GM12892 (cell line): ENCODE results near the gene KCNQ1OT1.

ENCODE experiments used
- DNase-seq: peaks from one replicate; pipeline ENCODE4 v3.0.0; 2011; ENCODE audit not compliant: insufficient read length
- FAIRE-seq: peaks from 2 replicates; lab custom pipeline; 2011; peaks lifted over from hg19 to GRCh38; lab: Jason Lieb, UNC
- POLR2A ChIP-seq: IDR thresholded peaks from 2 replicates; pipeline ENCODE4 v1.6.1; 2011; ENCODE audit warnings: low read depth, low read length, control low read depth
- POLR2AphosphoS5 ChIP-seq: IDR thresholded peaks from 2 replicates; pipeline ENCODE4 v1.6.1; 2011; ENCODE audit warnings: low read depth, low read length, control low read depth
- TAF1 ChIP-seq: IDR thresholded peaks from 2 replicates; pipeline ENCODE4 v1.6.1; 2011; ENCODE audit warnings: low read depth, mild to moderate bottlenecking, control low read depth, low read length, borderline replicate concordance

Gene KCNQ1OT1

GRCh38 chr11:2569731-2570210, 130.0 kb downstream of the KCNQ1OT1 start:
- no peak for FAIRE-seq
- TF ChIP-seq POLR2AphosphoS5 = no peak
- TF ChIP-seq TAF1 = no peak
- no peak for TF ChIP-seq POLR2A
- DNase-seq = no peak

- no peak for FAIRE-seq
- no peak for TF ChIP-seq POLR2A
- no peak for TF ChIP-seq POLR2AphosphoS5
- TF ChIP-seq TAF1 = no peak
These were observed 130.5 kb downstream of the KCNQ1OT1 start for GRCh38 chr11:2569321-2569721.

GRCh38 chr11:2567026-2567671, 132.6 kb downstream of the KCNQ1OT1 start:
- FAIRE-seq (no peak), DNase-seq (no peak)
- no peak for TF ChIP-seq TAF1
- TF ChIP-seq POLR2A = no peak
- no peak for TF ChIP-seq POLR2AphosphoS5

More at GRCh38 chr11:2569321-2569721, 130.5 kb downstream of the KCNQ1OT1 start:
- no peak for DNase-seq

- no peak for FAIRE-seq
- TF ChIP-seq POLR2A (no peak), TAF1 (no peak), POLR2AphosphoS5 (no peak)
- no peak for DNase-seq
These were observed 133.4 kb downstream of the KCNQ1OT1 start for GRCh38 chr11:2566223-2567025.

GRCh38 chr11:2565447-2566222, 134.2 kb downstream of the KCNQ1OT1 start:
- FAIRE-seq (no peak), DNase-seq (no peak)
- TF ChIP-seq POLR2A (no peak), TAF1 (no peak), POLR2AphosphoS5 (no peak)

- DNase-seq (no peak), FAIRE-seq (no peak)
These were observed 135.0 kb downstream of the KCNQ1OT1 start for GRCh38 chr11:2564588-2565425.

GRCh38 chr11:2564008-2564530, 135.7 kb downstream of the KCNQ1OT1 start:
- FAIRE-seq = no peak
- no peak for DNase-seq
- no peak for TF ChIP-seq TAF1
- no peak for TF ChIP-seq POLR2A
- TF ChIP-seq POLR2AphosphoS5 = no peak

More at GRCh38 chr11:2564588-2565425, 135.0 kb downstream of the KCNQ1OT1 start:
- TF ChIP-seq POLR2AphosphoS5 (no peak), TAF1 (no peak), POLR2A (no peak)

GRCh38 chr11:2563213-2564007, 136.4 kb downstream of the KCNQ1OT1 start:
- FAIRE-seq = no peak
- TF ChIP-seq POLR2A (no peak), POLR2AphosphoS5 (no peak), TAF1 (no peak)
- no peak for DNase-seq

- DNase-seq = no peak
- TF ChIP-seq POLR2A (no peak), POLR2AphosphoS5 (no peak), TAF1 (no peak)
- FAIRE-seq = no peak
These were observed 136.9 kb downstream of the KCNQ1OT1 start for GRCh38 chr11:2562890-2563212.
